ENCODE data around the gene SCUBE1. TPM values are rescaled to one million over a fixed set of nuclear protein-coding genes. Genes with fewer than 3 reads are reported as not detected.

Gene SCUBE1
- total and polyA plus RNA-seq, 2 donors (not counting 3 experiments of a cell fraction or from before 2014, with no cell fraction given) = 0.07 TPM; not detected in 1

GRCh38 chr22:43293655-43294392, 49.3 kb downstream of the SCUBE1 start:
- no TSS peak for BruUV-seq (replicated peaks)
- H4K20me1 ChIP-seq (replicated peaks; ENCODE audit: control insufficient read depth, extremely low read depth, insufficient read depth, low read length) = no peaks in the 10 kb centered on the region
- ChIA-PET CTCF (interaction anchor here (0.6 to 2.2 kb wide), 2 partner anchors 20 to 83 kb away, joined by 3 to 12 read pairs; no protein-coding TSS in a partner anchor), POLR2A (no interaction called here)
- no peaks in the 10 kb centered on the region for H3K27me3 ChIP-seq (ENCODE audit: control insufficient read depth in 2 of 2, insufficient read depth in 2 of 2, low read length in 2 of 2)
- no peaks in the 10 kb centered on the region for H3K4me1 ChIP-seq (ENCODE audit: control insufficient read depth, extremely low read depth, insufficient read depth, low read length)
- no peak overlapping the region for H3K27ac ChIP-seq (ENCODE audit: insufficient read depth, low read depth, low read length)
- TF ChIP-seq MYC (IDR thresholded peaks at IDR 0.05; ENCODE audit: low read depth, low read length) (no peak), CTCF (IDR thresholded peaks at IDR 0.05; ENCODE audit: extremely low read depth in 1 of 2, insufficient read depth in 1 of 2, low read depth in 1 of 2, low read length in 2 of 2) (no peak), FOS (IDR thresholded peaks at IDR 0.05; ENCODE audit: borderline replicate concordance, insufficient read depth, low read length) (peak; percentile 49), MAX (IDR thresholded peaks at IDR 0.05; ENCODE audit: insufficient read depth, insufficient read length) (no peak), EZH2 (IDR thresholded peaks at IDR 0.05; ENCODE audit: borderline replicate concordance, low read depth, low read length, severe bottlenecking) (no peak), POLR2A (IDR thresholded peaks at IDR 0.05; ENCODE audit: low read depth, low read length) (no peak)
- no peak for FAIRE-seq
- DNase-seq (ENCODE audit: low read depth, low spot score) = peak; percentile 25
- no peaks in the 10 kb centered on the region for H3K9me3 ChIP-seq (replicated peaks; ENCODE audit: control insufficient read depth, insufficient read depth, low read length)
- no peaks in the 10 kb centered on the region for H3K9me1 ChIP-seq (replicated peaks; ENCODE audit: control insufficient read depth, extremely low read depth, insufficient read depth, low read length)
- H3K36me3 ChIP-seq (ENCODE audit: control insufficient read depth in 2 of 2, extremely low read depth in 1 of 2, insufficient read depth in 2 of 2, low read length in 2 of 2) = no peaks in the 10 kb centered on the region
- no peaks in the 10 kb centered on the region for H3K79me2 ChIP-seq (ENCODE audit: control insufficient read depth, insufficient read depth, low read length)
- H3K9ac ChIP-seq (replicated peaks; ENCODE audit: extremely low read depth, insufficient read depth, low read length) = no peak overlapping the region
- dilution Hi-C loops (cut with MboI; ENCODE audit: extremely low pct_ligation_motif_present, low sequenced_read_pairs) (no loop called here), intact Hi-C loops (cut with micrococcal nuclease) (no loop called here)
- no peak overlapping the region for H3K4me3 ChIP-seq (replicated peaks in 1 of 3; ENCODE audit: insufficient read depth in 1 of 3, low read depth in 1 of 3, low read length in 3 of 3)
- no peak overlapping the region for H3K4me2 ChIP-seq (ENCODE audit: insufficient read depth, low read length)
- H2AFZ ChIP-seq (ENCODE audit: low read depth, low read length) = no peak overlapping the region

Data from endothelial cell of umbilical vein (primary cell).